ENCODE measurements around the gene MPV17L2. TPM values are rescaled to one million over a fixed set of nuclear protein-coding genes. Genes with fewer than 3 reads are reported as not detected.

MPV17L2 gene
- total RNA-seq, 1 donor from 2014 or later: 10.3 TPM

- no peak for DNase-seq (ENCODE audit: low read depth, low spot score)
These were observed 40.3 kb downstream of the MPV17L2 start for GRCh38 chr19:18233224-18233825.

- no peak for DNase-seq (ENCODE audit: low read depth, low spot score)
These were observed 41.2 kb downstream of the MPV17L2 start for GRCh38 chr19:18234194-18234593.

- DNase-seq (ENCODE audit: low read depth, low spot score): no peak
These were observed 46.3 kb downstream of the MPV17L2 start for GRCh38 chr19:18239303-18239702.

GRCh38 chr19:18245297-18245696 lies 52.3 kb downstream of the MPV17L2 start:
- no peak for DNase-seq (ENCODE audit: low read depth, low spot score)

Other genes with a start within 250 kb of the MPV17L2 start
- gene KCNN1, start 226.1 kb upstream of the MPV17L2 start, total RNA-seq: under 0.01 TPM in 1 of 2 replicates, not detected in the other
- gene ARRDC2, start 185.0 kb upstream of the MPV17L2 start, total RNA-seq: 10.3 and 15.5 TPM in 2 replicates
- gene IL12RB1, start 106.3 kb upstream of the MPV17L2 start, total RNA-seq: 0.18 TPM in 1 of 2 replicates, not detected in the other
- 0.67 and 0.92 TPM in 2 replicates for gene MAST3, start 95.4 kb upstream of the MPV17L2 start, total RNA-seq
- 2.4 and 2.8 TPM in 2 replicates for gene PIK3R2, start 40.1 kb upstream of the MPV17L2 start, total RNA-seq
- gene IFI30, start 19.4 kb upstream of the MPV17L2 start, total RNA-seq: 2.2 and 2.4 TPM in 2 replicates
- gene RAB3A, start 10.8 kb downstream of the MPV17L2 start, total RNA-seq: 0.99 TPM in 2 replicates
- 0.04 and 0.20 TPM in 2 replicates for gene PDE4C, start 33.2 kb downstream of the MPV17L2 start, total RNA-seq
- 0.07 TPM in 1 of 2 replicates, not detected in the other for gene IQCN, start 81.2 kb downstream of the MPV17L2 start, total RNA-seq
- 124 and 131 TPM in 2 replicates for gene JUND, start 88.4 kb downstream of the MPV17L2 start, total RNA-seq
- 139 and 172 TPM in 2 replicates for gene LSM4, start 129.9 kb downstream of the MPV17L2 start, total RNA-seq
- gene PGPEP1, start 147.4 kb downstream of the MPV17L2 start, total RNA-seq: 23.9 and 25.7 TPM in 2 replicates
- gene GDF15, start 192.9 kb downstream of the MPV17L2 start, total RNA-seq: 95.0 and 102 TPM in 2 replicates
- not detected in 2 replicates for gene LRRC25, start 204.4 kb downstream of the MPV17L2 start, total RNA-seq
- 75.4 and 84.3 TPM in 2 replicates for gene SSBP4, start 226.2 kb downstream of the MPV17L2 start, total RNA-seq
- 45.2 and 46.0 TPM in 2 replicates for gene ISYNA1, start 244.9 kb downstream of the MPV17L2 start, total RNA-seq